Measurements from ENCODE around the gene COL6A3.

The COL6A3 gene

DNA sequence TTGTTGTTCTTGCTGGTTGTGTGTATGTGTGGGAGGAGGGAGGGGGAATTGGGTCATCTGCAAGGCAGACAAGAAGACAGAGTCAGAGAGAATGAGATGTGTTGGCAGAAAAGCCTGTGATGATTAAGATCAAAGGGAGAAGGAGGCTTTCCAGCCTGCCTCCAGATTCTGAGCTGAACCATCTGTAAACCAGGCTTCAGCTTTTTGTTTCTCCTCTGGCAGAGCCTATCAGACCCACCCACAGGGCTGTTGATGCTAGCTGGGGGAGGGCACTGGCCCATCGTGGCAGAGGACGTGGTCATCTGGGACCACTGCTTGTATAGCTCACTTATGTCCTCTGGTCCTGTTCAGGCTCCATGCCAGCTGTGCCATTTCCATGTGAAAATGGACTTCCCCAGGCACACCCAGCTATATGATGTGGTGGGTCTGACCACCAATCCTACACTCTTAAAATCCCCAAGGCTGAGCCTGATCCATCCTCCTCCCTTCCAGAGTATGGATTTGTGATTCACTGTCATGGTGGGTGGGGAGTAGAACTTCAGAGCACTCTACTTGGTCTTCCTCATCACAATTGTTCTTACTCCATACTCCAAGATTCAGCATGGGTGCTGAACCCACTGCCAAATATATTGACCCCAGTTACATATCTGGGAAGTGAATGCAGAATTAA lies 27.8 kb upstream of the COL6A3 start:
- no peak for DNase-seq

DNA sequence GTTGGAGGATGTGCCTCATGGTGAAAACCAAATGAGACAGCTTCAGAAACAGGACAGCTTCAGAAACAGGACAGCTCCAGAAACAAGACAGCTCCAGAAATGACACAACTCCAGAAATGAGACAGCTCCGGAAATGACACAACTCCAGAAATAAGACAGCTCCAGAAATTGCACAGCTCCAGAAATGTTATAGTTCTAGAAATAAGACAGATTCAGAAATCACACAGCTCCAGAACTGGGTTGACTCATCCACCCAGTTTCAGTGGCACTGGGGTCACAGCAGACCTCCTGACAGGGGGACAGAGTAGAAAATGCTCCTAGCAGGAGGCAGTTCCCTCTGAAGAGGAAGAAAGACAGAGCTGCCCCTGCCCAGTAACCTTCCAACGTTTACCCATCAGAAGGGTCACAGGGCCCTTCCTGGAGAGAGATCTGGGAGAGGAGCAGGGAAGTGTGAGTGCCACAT lies 26.9 kb upstream of the COL6A3 start:
- DNase-seq, result no peak

DNA sequence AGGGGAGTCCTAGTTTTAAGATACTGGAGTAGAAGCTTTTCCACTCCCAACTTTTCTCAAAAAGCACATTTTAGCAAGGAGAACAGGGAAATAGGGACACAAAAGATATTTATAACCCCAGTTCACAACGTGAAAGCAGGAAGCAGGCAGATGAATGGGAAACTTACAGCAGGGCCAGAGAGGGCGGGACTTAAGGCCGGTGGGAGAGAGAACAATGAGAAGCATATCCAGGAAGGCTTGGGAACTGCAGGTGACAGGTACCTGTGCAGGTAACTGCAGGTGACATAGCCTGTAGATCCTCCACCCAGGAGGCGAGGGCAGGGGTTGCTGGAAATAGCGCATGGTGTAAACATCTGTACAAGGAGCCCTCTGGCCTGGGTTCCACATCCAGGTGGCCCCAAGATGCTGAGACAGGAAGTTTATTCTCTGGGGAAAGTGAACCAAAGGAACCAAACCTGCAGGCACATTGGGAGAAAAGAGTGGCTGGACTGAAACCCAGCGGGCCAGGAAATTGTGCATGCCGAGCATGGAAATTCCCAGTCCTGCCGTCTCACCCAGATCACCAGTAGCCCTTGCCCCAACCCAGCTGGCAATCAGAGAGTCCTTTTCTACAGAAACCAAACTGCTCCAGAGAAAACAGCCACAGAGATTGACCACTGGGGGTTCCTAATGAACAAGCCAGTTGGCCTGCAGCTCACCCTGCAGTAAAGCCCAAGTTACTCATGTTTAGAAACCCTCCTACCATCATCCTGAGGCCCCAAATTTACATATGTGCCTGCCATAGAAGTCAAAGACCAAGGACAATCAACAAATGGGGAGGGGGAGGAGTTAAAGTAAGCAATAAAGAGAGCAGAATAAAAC lies 24.3 kb upstream of the COL6A3 start:
- DNase-seq, result peak; percentile 11

DNA sequence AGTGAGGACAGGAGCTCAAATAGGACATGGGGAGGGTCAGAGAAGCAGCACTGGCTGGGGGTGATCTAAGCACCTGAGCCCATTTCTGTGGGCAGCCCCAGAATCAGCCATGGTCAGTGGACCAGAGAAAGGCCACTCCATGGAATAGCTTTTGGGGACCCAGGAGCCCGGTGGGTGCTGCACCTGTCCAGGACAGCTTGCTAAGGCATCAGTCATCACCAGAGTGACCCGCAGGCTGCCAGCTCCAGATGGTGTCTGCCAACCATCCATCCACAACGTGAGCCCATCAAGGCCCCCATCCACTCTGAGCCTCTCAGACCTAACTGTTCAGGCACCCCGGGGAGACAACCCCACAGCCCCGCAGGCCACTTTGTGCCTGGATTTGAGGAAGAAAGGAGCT lies 23.6 kb upstream of the COL6A3 start:
- DNase-seq, result no peak

DNA sequence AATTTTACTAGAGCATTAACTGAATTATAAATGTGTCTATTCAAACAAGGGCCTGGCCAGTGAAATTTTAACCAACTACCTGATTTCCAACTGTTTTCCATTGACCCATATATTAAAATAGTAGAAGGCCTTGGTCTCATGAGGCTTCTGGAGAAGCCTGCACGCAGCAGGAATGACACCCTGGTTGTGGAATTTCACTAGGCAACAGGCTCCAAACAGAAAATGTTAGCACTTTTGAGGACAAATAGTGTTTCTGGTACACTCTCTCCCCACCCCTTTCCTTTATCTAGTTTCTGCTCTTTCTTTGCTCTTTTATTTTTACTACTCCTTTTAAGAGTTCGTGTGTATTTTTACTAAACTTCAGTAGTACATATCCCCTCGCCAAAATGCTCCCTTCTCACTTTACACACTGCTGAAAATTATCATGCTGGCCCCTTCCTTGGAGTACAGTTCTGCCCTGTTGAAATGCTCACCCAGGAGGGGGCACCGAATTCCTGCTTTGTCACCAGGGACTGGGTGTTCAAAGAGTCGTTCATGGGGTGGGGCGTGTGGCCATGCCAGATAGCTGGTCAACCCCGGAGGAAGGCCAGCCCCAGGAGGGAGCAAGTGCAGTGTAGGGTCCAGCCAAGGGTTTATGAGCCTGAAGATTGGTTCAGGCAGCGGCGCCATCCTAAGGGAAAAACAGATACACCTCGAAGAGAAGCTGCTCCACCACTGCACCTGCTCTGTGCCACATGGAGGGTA lies 22.1 kb upstream of the COL6A3 start:
- no peak for DNase-seq

DNA sequence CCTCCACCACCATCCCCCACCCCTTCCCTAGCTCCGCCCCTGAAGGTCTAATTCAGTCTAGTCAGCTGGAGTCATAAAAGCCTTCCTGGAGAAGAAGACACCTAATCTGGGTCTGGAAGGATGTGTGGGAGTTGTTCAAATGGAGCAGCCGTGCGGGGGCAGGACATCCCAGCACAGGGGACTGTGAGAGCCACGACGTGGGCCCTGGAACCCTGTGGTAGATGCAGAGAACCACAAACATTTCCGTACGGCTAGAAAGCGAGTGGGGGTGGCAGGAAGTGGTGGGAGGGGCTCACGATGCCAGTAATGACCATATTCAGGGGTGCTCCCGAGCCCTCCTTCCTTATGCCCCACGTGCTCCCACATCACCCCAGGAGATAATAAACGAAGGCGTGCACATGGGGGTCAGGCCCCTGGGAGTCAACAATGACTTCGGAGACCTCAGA lies 20.9 kb upstream of the COL6A3 start:
- DNase-seq, result no peak

DNA sequence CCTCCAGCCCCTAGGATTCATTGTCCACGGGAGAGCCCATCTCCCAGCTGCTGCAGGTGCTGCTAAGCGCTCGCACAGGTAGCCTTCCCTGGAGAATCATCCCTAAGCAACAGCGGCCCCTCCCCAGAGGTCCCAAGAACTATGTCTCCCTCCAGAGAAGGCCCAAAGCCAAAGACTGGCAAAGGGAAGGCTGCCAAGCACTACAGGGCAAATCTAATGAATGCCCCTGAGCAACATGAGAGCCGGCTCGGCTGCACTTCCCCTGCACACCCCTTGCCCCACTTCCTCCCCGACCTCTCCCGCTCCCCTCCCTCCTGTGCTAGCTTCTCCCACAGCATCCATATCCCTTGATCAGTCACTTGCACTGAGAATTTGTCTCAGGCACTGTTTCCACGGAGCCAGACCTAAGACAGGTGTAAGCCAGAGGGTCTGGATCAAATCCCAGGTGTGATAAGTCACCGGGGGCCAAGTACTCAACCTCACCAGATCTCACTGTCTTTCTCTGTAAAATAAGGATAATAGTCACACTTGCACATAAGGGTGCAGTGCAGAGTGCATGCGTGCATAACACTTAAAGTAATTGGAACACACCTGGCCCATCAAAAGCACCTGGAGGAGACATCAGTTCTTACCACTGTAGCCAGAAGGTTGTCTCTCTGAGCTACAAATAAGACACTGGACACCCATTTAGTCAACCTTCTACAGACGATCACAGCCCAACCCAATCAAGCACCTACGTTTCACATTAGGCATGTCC lies 20.1 kb upstream of the COL6A3 start:
- peak; percentile 71 for DNase-seq

DNA sequence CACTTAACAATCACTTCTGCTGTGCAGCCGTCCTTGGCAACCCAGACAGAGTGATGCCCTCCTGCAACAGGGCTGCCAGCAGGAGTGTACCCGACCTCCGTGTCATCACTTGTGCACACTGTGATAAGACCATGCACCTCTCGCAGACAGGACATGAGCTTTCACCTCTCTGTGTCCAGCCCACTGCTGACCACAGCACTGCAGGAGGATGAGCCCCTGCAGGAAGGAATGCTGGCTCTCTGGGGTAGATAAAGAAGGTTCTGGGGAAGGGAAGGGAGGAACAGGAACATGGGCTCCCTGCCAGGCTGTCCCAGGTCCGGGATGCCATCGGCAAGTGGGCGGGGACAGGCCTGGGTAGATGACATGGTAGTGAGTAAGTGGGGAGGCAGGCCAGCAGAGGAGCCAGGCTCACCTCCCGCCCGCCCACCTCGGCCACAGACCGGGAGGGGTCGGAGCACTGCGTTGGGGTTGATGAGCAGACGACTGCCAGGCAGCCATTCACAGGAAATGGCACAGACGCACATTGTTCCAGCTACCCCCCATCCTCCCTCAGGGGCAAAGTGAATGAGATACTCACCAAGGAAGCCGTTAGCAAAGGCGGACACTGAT lies 18.6 kb upstream of the COL6A3 start:
- no peak for DNase-seq

DNA sequence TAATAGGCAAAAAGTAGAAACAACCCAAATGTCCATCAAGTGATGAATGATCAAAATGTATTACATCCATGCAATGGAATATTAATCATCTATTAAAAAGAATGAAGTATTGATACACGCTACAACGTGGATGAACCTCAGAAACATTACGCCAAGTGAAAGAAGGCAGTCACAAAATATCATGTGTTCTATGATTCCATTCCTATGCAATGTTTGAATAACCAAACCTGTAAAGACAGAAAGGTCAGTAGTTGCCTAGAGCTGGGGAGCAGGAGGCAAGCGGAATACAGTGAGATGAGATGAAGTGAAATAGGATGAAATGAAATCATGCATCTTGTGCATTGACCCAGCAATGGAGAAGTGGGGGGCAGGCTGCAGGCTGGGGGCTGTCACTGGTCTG lies 17.9 kb upstream of the COL6A3 start:
- no peak for DNase-seq

DNA sequence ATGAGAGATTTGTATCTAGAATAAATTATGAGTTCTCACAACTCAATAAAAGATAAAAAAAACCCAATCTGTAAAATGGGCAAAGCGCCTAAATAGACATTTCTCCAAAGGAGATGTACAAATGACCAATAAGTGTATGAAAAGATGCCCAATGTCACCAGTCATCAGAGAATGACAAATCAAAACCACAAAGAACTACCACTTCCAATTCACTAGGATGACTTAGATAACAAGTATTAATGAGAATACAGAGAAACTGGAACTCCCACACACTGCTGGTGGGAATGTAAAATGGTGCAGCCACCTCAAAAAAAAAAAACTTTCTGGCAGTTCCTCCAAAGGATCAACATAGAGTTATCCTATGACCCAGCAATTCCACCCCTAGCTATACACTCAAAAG lies 17.4 kb upstream of the COL6A3 start:
- no peak for DNase-seq

DNA sequence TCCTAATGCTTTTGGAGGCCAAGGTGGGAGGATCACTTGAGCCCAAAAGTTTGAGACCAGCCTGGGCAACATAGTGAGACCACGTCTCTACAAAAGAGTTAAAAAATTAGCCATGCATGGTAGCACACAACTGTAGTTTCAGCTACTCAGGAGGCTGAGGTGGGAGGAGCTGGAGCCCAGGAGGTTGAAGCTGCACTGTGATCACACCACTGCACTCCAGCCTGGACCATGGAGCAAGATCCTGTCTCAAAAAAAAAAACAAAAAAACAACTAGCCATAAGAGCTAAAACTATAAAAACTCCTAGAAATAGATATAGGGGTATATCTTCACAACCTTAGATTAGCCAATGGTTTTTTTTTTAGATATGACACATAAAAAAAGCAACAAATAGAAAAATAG lies 16.9 kb upstream of the COL6A3 start:
- no peak for DNase-seq

DNA sequence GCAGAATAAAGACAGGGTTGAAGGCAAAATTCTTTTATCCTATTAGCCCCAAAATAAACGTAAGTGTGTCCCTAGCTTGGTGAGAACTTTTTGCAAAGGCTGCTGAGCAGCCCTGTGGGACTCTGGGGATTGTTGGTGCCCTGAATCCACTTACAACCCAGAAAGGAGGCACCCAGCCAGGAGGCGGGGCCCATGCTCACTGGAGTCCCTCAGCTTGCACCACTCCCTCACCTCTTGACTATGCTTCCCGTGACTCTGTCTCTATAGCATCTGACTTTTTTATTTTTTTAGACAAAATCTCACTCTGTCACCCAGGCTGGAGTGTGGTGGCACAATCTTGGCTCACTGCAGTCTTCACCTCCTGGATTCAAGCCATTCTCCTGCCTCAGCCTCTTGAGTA lies 15.8 kb upstream of the COL6A3 start:
- no peak for DNase-seq

DNA sequence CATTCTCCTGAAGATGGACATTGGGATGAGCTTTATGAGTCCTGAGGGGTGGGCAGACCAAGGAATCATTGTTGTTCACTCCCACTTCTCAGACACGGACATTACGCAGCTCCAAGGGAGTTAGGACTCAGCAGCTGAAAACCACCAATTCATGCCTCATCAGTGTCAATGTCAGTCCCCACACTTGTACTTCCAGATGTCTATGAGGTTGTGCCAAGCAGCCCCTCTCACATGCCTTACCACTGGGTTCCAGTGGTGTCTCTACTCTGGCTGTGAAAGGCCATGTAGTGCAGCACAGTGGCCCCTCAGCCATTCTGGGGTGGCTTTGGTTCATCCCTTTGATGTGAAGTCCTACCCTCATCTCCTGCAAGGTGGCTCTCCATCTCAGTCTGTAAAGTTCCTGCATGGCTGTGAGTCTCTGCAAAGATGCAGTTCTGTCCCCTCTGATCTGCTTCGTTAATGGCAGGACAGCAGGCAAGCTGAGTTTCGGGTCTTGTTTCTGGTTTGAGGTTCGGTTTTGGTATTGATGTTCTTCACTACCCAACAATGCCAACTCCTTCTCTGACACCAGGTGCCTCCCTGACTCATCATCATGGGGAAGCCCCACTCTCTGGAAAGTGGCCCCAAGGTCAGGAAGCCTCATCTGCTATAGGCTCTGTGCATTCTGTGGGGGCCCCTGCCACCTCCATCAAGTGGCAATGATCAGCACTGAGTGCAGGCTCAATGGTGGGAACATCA lies 14.0 kb upstream of the COL6A3 start:
- no peak for DNase-seq

DNA sequence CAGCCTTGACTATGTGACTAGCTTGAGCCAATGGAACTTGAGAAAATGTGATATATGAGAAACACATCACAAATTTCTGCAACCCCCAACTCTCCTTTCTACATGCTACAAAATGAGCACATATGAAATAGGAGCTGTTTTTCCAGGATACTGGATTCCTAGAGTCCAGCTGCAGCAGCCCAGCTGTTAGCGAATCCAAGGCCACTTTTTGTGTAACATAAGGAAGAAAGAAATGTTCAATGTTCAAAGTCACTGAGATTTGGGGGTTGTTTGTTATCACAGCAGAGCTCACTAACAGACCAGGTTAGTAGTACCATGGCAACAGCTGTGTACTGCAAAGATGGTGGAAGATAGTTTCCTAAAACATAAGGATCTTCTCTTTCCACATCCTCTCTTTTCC lies 12.6 kb upstream of the COL6A3 start:
- no peak for DNase-seq

DNA sequence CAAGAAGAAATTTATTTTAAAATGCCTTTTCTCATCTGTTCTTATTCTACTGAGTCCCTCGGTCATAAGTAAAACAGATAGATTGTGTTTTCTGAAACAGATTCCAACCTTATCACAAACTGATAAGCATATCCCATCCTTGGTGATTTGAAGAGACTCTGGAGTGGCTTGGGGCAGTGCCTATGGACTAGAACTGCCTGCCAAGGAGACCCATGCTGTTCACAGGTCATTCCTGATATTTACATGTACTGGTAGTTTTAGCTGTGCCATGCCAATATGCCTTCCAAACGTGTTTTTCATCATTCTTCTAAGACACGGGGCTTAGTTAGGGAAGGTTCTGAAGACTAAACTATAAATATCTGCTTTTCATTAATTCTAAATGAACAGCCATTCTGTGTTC lies 11.4 kb upstream of the COL6A3 start:
- no peak for DNase-seq

DNA sequence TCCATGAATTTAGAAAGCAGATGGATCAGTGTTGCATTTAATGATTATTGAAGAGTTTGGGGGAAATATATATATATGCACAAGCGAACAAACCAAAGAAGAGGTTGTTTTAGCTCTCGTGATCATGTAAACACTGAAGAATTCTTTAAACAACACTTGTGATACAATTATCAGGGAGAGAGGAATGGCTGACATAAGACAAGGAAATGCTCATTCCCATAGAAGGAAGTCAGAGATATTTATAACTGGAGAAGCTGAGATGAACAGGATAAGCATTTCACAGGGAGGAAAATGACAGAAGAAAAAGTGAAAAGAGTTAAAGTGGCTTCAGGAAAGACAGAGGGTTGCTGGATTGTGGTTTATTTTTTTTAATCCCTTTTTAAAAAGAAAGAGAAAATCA lies 10.6 kb upstream of the COL6A3 start:
- no peak for DNase-seq

DNA sequence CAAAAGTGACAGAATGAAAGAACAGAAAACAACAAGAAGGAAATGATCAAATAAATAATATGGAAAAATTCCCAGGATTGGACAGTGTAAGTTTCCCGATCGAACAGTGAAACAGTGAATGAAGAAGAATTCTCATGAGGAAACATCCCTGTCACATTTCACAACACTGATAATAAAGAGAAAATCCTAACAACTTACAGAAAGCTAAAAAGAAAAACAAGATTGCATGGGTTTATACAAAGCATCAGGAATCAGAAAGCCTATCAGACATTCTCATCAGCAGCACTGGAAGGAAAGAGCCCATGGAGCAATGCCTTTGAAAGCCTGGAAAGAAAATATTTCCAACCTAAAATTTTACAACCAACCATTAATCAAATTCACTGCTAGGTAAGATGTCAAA lies 9.9 kb upstream of the COL6A3 start:
- no peak for DNase-seq

DNA sequence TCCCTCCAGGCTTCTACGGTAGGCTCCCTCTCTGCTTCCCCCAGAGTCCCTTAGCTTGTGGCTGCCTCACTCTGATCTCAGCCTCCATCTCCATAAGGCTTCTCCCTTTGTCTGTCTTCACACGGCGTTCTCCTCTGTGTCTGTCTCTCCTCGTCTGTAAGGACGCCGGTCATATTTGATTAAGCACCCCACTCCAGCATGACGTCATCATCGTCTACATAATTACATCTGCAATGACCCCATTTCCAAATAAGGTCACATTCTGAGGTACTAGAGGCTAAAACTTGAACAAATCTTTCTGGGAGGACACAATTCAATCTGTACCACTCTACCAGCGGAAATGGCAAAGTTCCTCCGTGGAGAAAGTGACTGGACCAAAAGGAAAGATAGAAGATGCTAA lies 8.3 kb upstream of the COL6A3 start:
- DNase-seq, result no peak

DNA sequence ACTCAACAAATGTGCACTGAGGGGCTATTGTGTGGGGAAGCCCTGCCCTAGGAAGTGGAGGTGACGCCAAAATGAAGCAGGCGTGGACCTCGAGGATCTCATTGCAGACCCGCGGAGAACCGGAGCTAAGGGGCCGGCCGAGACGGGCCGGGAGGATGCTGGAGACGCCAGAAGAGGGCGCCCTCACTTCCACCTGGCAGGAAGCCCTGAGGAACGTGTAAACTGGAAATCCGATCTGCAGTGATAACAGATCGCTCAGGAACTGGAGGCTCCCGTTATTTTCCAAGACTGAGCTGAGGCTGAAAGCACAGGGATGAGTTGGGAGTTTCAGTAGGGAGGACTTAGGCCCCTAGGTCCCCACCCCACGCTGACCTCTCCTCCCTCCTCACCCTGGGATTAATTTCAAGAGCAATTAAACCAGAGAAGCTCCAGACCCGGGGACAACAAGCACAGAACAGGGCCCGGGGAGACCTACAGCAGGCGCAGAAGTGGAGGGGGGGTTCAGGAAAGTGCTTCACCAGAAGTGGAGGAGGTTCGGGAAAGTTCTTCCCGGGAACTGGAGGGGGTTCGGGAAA lies 7.7 kb upstream of the COL6A3 start:
- DNase-seq, result peak; percentile 43

DNA sequence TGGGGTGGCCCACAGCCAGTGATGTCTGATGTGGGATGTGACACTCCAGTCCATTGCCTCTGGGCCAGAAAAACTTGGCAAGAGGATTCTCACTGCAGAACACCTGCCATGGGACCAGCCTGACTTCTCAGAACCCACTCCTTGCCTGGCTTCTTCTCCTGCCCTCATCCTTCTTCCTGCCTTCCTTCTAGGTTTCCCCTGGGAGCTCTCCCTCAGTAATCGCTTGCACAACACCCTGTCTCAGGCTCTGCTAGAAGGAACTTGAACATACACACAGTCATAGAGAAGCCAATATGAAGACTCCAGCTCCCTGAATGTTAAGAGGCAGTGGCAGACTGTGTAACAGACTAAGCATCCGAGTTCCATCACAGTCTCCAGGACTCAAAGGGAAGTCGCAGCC lies 4.3 kb upstream of the COL6A3 start:
- no peak for DNase-seq

DNA sequence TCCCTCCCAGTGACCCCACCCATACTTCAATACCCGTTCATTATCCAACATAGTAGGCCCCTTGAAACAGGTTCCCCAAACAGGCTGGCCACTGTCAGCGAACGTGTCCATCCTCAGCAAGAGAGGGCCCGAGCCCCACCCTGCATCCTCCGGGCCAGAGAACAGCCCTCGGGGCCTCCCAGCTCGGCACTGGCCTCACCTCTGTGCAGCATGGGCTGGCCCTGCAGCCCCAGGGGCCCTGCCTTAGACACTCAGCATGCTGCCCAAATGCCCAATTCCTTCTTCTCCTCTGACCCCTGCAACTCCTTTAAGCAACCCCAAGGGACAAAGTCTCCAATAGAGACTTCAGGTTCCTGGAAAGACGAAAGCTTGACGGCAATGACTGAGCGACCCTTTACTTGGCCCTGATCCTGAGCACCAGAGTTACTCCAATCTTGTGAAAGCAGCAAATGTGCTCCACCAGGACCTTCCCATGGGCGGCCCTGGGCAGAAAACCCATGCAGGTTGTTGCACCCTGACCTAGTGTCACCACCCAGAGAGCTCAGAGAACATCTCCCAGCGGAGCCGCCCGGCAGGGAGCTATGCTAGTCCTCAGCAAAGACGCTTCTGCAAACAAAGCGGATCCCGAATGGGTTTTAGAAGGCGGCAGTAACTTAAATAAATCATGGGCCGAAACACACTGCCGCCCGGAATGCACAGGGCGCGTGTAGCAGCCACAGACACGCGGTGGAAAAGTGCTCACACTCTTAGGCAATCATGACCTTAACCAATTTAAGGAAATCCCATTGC lies 782 bp downstream of the COL6A3 start:
- DNase-seq, result no peak
